Natural killer cell (primary cell): ENCODE results near the gene PSMG1. TPM values are rescaled to one million over a fixed set of nuclear protein-coding genes. Genes with fewer than 3 reads are reported as not detected.
"Not testable (repeated sequence)": the region's sequence is repeated elsewhere in the genome, so short reads cannot be mapped to it uniquely, and the experiment has no call there.

Experiments
- ATAC-seq, 3 donors: fragments of 150-1000 bp in 2 of 3; fragments of 200-7000 bp in 1 of 3; cut with Tn5 transposase; 1 replicate in 1 of 3; 2 replicates in 2 of 3; pipeline ENCODE4 v1.10.0; 2021; ENCODE audit warnings: mild to moderate bottlenecking in 2 of 3, moderate library complexity in 2 of 3
- DNase-seq, 2 donors: peaks; one replicate each; pipeline versions ENCODE4 v3.0.0 to v3.0.0-alpha.2; 2013 to 2021; ENCODE audit warnings: mixed read lengths in 1 of 2
- H3K27ac ChIP-seq: one replicate; pipeline ENCODE4 v1.5.1; 2013; ENCODE audit warnings: mild to moderate bottlenecking, low read length
- H3K27me3 ChIP-seq: one replicate; pipeline ENCODE4 v1.6.1; 2013; ENCODE audit warnings: low read length; ENCODE audit not compliant: control insufficient read depth, insufficient read depth
- H3K36me3 ChIP-seq: one replicate; pipeline ENCODE4 v1.6.1; 2013; ENCODE audit warnings: low read length; ENCODE audit not compliant: control insufficient read depth, insufficient read depth
- H3K4me1 ChIP-seq: one replicate; pipeline ENCODE4 v1.6.1; 2013; ENCODE audit warnings: low read length; ENCODE audit not compliant: control insufficient read depth, insufficient read depth
- H3K4me3 ChIP-seq: one replicate; pipeline ENCODE4 v1.5.1; 2013; ENCODE audit warnings: low read length
- H3K9me3 ChIP-seq: one replicate; pipeline ENCODE4 v1.6.1; 2013; ENCODE audit warnings: low read length; ENCODE audit not compliant: control insufficient read depth, insufficient read depth
- H3K27ac Mint-ChIP-seq, 2 donors: one replicate each; pipeline ENCODE4 v1.8.0; 2022; ENCODE audit warnings: mild to moderate bottlenecking in 2 of 2, mixed read lengths in 2 of 2, moderate library complexity in 1 of 2
- H3K27me3 Mint-ChIP-seq, 2 donors: one replicate each; pipeline ENCODE4 v1.8.0; 2022; ENCODE audit warnings: low read depth in 2 of 2, mixed read lengths in 2 of 2
- H3K36me3 Mint-ChIP-seq: one replicate; pipeline ENCODE4 v1.8.0; 2022; ENCODE audit warnings: mixed read lengths
- H3K4me1 Mint-ChIP-seq, 2 donors: one replicate each; pipeline ENCODE4 v1.8.0; 2022; ENCODE audit warnings: mixed read lengths in 2 of 2
- H3K4me3 Mint-ChIP-seq: one replicate; pipeline ENCODE4 v1.8.0; 2022; ENCODE audit warnings: mild to moderate bottlenecking, moderate library complexity, mixed read lengths
- H3K9me3 Mint-ChIP-seq, 2 donors: one replicate each; pipeline ENCODE4 v1.8.0; 2022; ENCODE audit warnings: mixed read lengths in 2 of 2
- WGBS: methylation state at CpG from one replicate; pipeline ENCODE4 v1.1.7; 2013; ENCODE audit warnings: missing lambda C conversion rate; ENCODE audit not compliant: insufficient coverage; 5-methylcytosine and 5-hydroxymethylcytosine counted together
- intact Hi-C: fragments of 100-400 bp; cut with micrococcal nuclease; formaldehyde crosslinking; loops from one replicate; pipeline ENCODE4 v1.14.2; 2022
- total RNA-seq, 4 donors: library from RNA; stranded (reverse); fragments of 120-200 nt in 1 of 4; gene quantifications; one replicate each; pipeline versions ENCODE4 v1.2.3 to v1.2.4, GENCODE V29; 2013 to 2022
- TF ChIP-seq, protein P1 (sequence below): fragments of 200-600 bp; IDR thresholded peaks from one replicate; pipeline ENCODE4 v1.8.0; 2022; ENCODE audit warnings: antibody characterized with exemption

Gene PSMG1
- total RNA-seq, 3 donors from 2014 or later (not counting 1 experiment from before 2014, with no cell fraction given): 11.3 to 12.1 (median 12.0) TPM

DNA sequence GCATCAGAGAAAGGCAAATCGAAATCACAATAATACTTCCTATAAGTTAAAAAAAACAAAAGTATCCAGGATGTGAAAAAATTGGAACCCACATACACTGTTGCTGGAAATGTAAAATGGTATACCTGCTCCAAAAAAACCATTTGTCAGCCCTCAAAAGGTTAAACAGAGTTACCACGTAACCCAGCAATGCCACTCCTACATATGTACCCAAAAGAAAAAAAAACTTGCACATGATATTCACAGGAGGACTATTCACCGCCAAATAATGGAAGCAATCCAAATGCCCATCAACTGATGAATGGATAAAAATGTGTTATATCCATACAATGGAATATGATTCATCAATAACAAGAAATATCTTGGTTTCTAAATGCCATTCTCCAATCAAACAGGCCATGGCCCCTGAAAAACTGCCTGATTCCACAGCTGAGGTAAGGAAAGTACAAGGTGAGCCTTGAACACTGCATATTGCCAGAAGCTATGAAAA, 38.8 kb upstream of the PSMG1 start:
- no peaks in the 10 kb centered on the region for H3K9me3 ChIP-seq
- Mint-ChIP-seq H3K4me3 (no peak overlapping the region), H3K4me1 (no peaks in the 10 kb centered on the region), H3K27ac (peak overlapping the region in 1 of 2 donors; percentile 56), H3K27me3 (no peaks in the 10 kb centered on the region), H3K36me3 (peaks cover 19% of the 10 kb centered on the region), H3K9me3 (no peaks in the 10 kb centered on the region)
- H3K27ac ChIP-seq: no peak overlapping the region
- TF ChIP-seq, protein P1, sequence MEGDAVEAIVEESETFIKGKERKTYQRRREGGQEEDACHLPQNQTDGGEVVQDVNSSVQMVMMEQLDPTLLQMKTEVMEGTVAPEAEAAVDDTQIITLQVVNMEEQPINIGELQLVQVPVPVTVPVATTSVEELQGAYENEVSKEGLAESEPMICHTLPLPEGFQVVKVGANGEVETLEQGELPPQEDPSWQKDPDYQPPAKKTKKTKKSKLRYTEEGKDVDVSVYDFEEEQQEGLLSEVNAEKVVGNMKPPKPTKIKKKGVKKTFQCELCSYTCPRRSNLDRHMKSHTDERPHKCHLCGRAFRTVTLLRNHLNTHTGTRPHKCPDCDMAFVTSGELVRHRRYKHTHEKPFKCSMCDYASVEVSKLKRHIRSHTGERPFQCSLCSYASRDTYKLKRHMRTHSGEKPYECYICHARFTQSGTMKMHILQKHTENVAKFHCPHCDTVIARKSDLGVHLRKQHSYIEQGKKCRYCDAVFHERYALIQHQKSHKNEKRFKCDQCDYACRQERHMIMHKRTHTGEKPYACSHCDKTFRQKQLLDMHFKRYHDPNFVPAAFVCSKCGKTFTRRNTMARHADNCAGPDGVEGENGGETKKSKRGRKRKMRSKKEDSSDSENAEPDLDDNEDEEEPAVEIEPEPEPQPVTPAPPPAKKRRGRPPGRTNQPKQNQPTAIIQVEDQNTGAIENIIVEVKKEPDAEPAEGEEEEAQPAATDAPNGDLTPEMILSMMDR: no peak
- ATAC-seq (no peak), DNase-seq (no peak)
- intact Hi-C loops: no loop called here
- peaks cover 56% of the 10 kb centered on the region for H3K36me3 ChIP-seq
- H3K4me1 ChIP-seq: no peaks in the 10 kb centered on the region
- H3K4me3 ChIP-seq: no peak overlapping the region
- 88% methylated on average over 1 of the region's 3 CpGs for WGBS
- no peaks in the 10 kb centered on the region for H3K27me3 ChIP-seq

DNA sequence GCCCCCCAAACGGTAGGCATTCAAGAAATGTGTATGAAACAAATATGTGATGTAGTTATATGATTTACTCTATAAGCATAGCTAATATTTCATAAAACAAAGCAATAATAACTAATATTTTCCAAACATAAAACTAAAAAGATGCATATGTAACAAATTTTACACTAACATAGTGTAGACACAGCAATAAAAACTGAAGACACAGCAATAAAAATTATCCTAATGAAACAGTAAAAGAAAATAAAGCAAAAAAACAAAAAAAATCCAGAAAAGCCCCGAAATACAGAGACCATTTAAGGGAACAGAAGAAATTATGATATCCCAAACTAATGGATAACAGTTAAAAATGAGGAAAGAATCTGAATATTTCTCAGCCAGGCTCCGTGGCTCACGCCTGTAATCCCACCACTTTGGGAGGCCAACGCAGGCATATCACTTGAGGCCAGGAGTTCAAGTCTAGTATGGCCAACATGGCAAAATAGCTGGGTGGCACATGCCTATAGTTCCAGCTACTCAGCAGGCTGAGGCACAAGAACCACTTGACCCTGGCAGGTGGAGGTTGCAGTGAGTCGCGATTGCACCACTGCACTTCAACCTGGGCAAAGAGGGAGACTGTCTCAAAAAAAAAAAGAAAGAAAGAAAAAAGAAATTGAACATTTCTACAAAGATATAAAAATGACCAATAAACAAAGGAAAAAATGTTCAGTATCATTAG, 38.2 kb upstream of the PSMG1 start:
- H3K4me1 ChIP-seq: no peaks in the 10 kb centered on the region
- Mint-ChIP-seq H3K27ac (peak overlapping the region in 1 of 2 donors; percentile 56), H3K36me3 (peaks cover 19% of the 10 kb centered on the region), H3K27me3 (no peaks in the 10 kb centered on the region), H3K9me3 (no peaks in the 10 kb centered on the region), H3K4me1 (no peaks in the 10 kb centered on the region), H3K4me3 (no peak overlapping the region)
- no peaks in the 10 kb centered on the region for H3K9me3 ChIP-seq
- ATAC-seq (no peak), DNase-seq (no peak)
- no peak overlapping the region for H3K4me3 ChIP-seq
- intact Hi-C loops: no loop called here
- no peak overlapping the region for H3K27ac ChIP-seq
- TF ChIP-seq, protein P1: no peak
- H3K27me3 ChIP-seq: no peaks in the 10 kb centered on the region
- WGBS: 95% methylated on average over 4 of the region's 7 CpGs
- peaks cover 55% of the 10 kb centered on the region for H3K36me3 ChIP-seq

DNA sequence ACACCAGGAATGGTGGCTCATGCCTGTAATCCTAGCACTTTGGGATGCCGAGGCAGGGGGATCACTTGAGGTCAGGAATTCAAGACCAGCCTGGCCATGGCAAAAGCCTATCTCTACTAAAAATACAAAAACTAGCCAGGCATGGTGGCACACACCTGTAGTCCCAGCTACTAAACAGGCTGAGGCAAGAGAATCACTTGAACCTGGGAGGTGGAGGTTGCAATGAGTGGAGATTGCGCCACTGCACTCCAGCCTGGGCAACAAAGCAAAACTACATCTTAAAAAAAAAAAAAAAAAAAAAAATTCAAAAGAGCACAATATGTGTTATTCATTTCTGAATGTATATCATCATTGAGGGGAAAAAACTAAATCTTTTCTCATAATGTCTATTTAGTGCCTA, 37.6 kb upstream of the PSMG1 start:
- intact Hi-C loops, H3K4me1 Mint-ChIP-seq, DNase-seq, H3K9me3 ChIP-seq, H3K4me3 Mint-ChIP-seq, H3K27ac ChIP-seq, H3K9me3 Mint-ChIP-seq, H3K4me1 ChIP-seq, H3K27me3 Mint-ChIP-seq, H3K27me3 ChIP-seq, H3K4me3 ChIP-seq, ATAC-seq: not testable (repeated sequence)
- peaks cover 58% of the 10 kb centered on the region for H3K36me3 ChIP-seq
- Mint-ChIP-seq H3K36me3 (peaks cover 19% of the 10 kb centered on the region), H3K27ac (peak overlapping the region in 1 of 2 donors; percentile 56)
- 100% methylated on average over 1 of the region's 2 CpGs for WGBS

DNA sequence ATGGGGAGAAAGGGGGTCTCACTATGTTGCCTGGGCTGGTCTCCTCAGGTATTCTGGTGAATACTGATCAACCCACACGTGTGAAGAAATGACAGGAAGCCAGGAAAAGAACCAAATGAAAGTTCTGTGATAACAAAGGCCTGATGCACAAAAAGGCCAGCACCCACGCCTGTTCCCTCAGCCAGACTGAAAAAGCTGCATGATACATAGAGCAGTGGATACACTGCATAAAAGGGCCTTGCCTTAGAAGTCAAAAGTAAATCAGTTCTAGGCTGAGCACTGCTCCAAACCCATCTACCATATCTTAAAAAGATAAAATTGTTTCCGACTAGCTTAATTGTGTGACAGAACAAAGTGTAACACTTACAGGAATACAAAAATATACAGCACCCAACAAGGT, 36.9 kb upstream of the PSMG1 start:
- peaks cover 19% of the 10 kb centered on the region for H3K36me3 Mint-ChIP-seq
- H3K4me3 Mint-ChIP-seq: no peak overlapping the region
- Histone ChIP-seq H3K27ac (no peak overlapping the region), H3K27me3 (no peaks in the 10 kb centered on the region), H3K4me1 (no peaks in the 10 kb centered on the region), H3K9me3 (no peaks in the 10 kb centered on the region), H3K4me3 (no peak overlapping the region), H3K36me3 (peaks cover 59% of the 10 kb centered on the region)
- WGBS: 84% methylated on average over 2 of the region's 3 CpGs
- no peaks in the 10 kb centered on the region for H3K27me3 Mint-ChIP-seq
- ATAC-seq: no peak
- no peak overlapping the region for H3K27ac Mint-ChIP-seq
- intact Hi-C loops: no loop called here
- no peak for DNase-seq
- TF ChIP-seq, protein P1: no peak
- H3K4me1 Mint-ChIP-seq: no peaks in the 10 kb centered on the region
- H3K9me3 Mint-ChIP-seq: no peaks in the 10 kb centered on the region
